Vagina (tissue), 2 donors: ENCODE results near the gene ADAMTS2.

Source experiments
- POLR2A ChIP-seq, 2 donors: fragments of 450-650 bp; IDR thresholded peaks; one replicate each; pipeline ENCODE4 v1.6.1; 2017; ENCODE audit warnings: antibody characterized with exemption in 2 of 2, mild to moderate bottlenecking in 2 of 2, moderate library complexity in 2 of 2
- TF ChIP-seq, protein P1 (sequence below), 3 experiments: fragments of 450-650 bp in 2 of 3; fragments of 200-600 bp in 1 of 3; sonication (generic) in 1 of 3; IDR thresholded peaks; one replicate each; pipeline ENCODE4 v1.5.1; 2017 to 2019; ENCODE audit warnings: antibody characterized with exemption in 3 of 3, mild to moderate bottlenecking in 2 of 3, moderate library complexity in 2 of 3

DNA sequence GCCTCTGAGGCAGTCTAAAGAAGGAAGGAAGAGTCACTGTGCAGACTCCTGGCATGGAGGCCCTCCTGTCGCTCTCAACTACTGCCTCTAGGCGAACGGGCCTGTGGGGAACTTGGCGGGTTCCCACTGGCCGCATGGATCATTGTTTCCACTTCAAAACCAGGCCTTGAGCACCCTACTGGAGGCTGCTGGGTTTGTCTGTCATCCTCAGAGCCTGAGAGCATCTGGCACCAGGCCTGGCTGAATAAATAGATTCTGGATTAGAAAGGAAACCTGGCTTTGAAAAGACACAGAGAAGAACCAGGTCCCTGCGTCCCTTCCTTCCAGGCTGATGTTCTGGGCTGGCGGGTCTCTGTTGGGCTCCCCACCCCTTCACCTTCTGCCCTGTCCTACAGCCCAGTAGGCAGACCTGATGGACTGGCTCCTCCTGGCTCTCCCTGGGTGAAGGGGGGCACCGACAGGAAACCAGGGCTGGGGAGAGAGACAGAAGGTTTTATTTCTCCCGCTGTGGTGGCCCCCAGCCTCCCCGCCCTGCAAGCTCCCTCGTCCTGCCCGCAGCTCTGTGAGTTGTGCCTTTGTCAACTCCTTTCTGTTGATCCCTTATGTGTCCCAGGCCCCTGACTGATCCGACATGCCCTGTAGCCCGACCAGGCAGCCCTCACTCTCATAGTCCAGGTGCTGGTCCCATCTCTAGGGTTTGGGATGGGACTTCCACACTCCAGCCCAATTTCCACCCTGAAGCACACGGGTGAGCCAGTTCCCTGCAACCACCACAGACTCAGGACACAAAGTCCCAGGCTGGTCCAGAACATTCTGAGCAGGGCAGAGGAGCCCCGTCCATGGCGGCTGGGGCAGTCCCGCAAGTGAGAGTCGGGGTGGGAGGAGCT lies 50.1 kb downstream of the ADAMTS2 start:
- no peak for TF ChIP-seq POLR2A (IDR thresholded peaks at IDR 0.05)
- TF ChIP-seq, protein P1, sequence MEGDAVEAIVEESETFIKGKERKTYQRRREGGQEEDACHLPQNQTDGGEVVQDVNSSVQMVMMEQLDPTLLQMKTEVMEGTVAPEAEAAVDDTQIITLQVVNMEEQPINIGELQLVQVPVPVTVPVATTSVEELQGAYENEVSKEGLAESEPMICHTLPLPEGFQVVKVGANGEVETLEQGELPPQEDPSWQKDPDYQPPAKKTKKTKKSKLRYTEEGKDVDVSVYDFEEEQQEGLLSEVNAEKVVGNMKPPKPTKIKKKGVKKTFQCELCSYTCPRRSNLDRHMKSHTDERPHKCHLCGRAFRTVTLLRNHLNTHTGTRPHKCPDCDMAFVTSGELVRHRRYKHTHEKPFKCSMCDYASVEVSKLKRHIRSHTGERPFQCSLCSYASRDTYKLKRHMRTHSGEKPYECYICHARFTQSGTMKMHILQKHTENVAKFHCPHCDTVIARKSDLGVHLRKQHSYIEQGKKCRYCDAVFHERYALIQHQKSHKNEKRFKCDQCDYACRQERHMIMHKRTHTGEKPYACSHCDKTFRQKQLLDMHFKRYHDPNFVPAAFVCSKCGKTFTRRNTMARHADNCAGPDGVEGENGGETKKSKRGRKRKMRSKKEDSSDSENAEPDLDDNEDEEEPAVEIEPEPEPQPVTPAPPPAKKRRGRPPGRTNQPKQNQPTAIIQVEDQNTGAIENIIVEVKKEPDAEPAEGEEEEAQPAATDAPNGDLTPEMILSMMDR (IDR thresholded peaks at IDR 0.05): no peak
